Suprapubic skin (tissue), 4 donors: ENCODE data around the gene SLC28A1.

ENCODE experiments used
- CTCF ChIP-seq, 2 donors: fragments of 200-600 bp in 1 of 2; fragments of 450-650 bp in 1 of 2; sonication (generic) in 1 of 2; IDR thresholded peaks; one replicate each; pipeline ENCODE4 v1.5.1; 2016 to 2019; ENCODE audit warnings: antibody characterized with exemption in 2 of 2, mild to moderate bottlenecking in 1 of 2, moderate library complexity in 1 of 2
- EP300 ChIP-seq: sonication (generic); formaldehyde crosslinking; IDR thresholded peaks from one replicate; pipeline ENCODE4 v1.6.1; 2017; ENCODE audit warnings: antibody characterized with exemption
- POLR2A ChIP-seq, 2 donors: fragments of 450-650 bp; IDR thresholded peaks; one replicate each; pipeline ENCODE4 v1.6.1; 2017; ENCODE audit warnings: antibody characterized with exemption in 2 of 2, mild to moderate bottlenecking in 2 of 2, moderate library complexity in 2 of 2
- POLR2AphosphoS5 ChIP-seq, 3 donors: sonication (generic); formaldehyde crosslinking; IDR thresholded peaks; one replicate each; pipeline ENCODE4 v1.6.1; 2017; ENCODE audit warnings: antibody characterized with exemption in 3 of 3

DNA sequence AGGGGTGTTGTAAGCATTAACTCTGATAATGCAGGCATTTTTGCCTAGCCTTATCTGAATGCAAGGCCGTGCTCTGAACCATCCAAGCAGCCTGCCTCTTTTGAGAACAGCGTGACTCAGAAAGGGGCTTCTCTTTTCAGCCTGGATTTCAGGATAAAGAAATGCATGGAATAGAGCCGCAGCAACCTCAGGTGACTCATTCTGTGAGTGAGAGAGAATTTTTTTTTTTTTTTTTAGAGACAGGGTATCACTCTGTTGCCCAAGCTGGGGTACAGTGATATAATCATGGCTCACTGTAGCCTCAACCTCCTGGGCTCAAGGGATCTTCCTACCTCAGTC lies 76.6 kb downstream of the SLC28A1 start:
- TF ChIP-seq CTCF (IDR thresholded peaks at IDR 0.05) = no peak
- TF ChIP-seq POLR2AphosphoS5 (IDR thresholded peaks at IDR 0.05) = no peak
- no peak for TF ChIP-seq EP300
- TF ChIP-seq POLR2A (IDR thresholded peaks at IDR 0.05) = no peak
